Smooth muscle cell (in vitro differentiated cells): ENCODE results near the gene ANK2. TPM values are rescaled to one million over a fixed set of nuclear protein-coding genes. Genes with fewer than 3 reads are reported as not detected.

Source experiments
- DNase-seq: peaks from one replicate; lab custom pipeline; 2025; ENCODE audit not compliant: unreplicated experiment; lab: John Stamatoyannopoulos, UW
- H2AFZ ChIP-seq: fragments of 200-600 bp; sonication (generic); 2 replicates; pipeline ENCODE4 v1.6.0; 2016; ENCODE audit warnings: antibody characterized with exemption, low read depth, mild to moderate bottlenecking
- H3F3A ChIP-seq: fragments of 200-600 bp; sonication (generic); 2 replicates; pipeline ENCODE4 v1.6.0; 2017; ENCODE audit warnings: antibody characterized with exemption, low read depth
- H3K27ac ChIP-seq: fragments of 200-600 bp; sonication (generic); 2 replicates; pipeline ENCODE4 v1.5.1; 2016; ENCODE audit warnings: low read depth, mild to moderate bottlenecking
- H3K27me3 ChIP-seq: fragments of 200-600 bp; sonication (generic); 2 replicates; pipeline ENCODE4 v1.6.1; 2016; ENCODE audit warnings: low read depth, mild to moderate bottlenecking
- H3K36me3 ChIP-seq: fragments of 200-600 bp; sonication (generic); 2 replicates; pipeline ENCODE4 v1.5.1; 2016; ENCODE audit warnings: low read depth
- H3K4me1 ChIP-seq: fragments of 200-600 bp; sonication (generic); 2 replicates; pipeline ENCODE4 v1.5.1; 2016; ENCODE audit warnings: low read depth
- H3K4me2 ChIP-seq: fragments of 200-600 bp; sonication (generic); 2 replicates; pipeline ENCODE4 v1.6.0; 2016; ENCODE audit warnings: mild to moderate bottlenecking
- H3K4me3 ChIP-seq: fragments of 200-600 bp; sonication (generic); 2 replicates; pipeline ENCODE4 v1.5.1; 2016; ENCODE audit warnings: mild to moderate bottlenecking
- H3K79me2 ChIP-seq: fragments of 200-600 bp; sonication (generic); 2 replicates; pipeline ENCODE4 v1.6.0; 2016; ENCODE audit warnings: low read depth, mild to moderate bottlenecking
- H3K9ac ChIP-seq: fragments of 200-600 bp; sonication (generic); 2 replicates; pipeline ENCODE4 v1.6.0; 2016; ENCODE audit warnings: low read depth
- H3K9me3 ChIP-seq: fragments of 200-600 bp; sonication (generic); replicated peaks from 2 replicates; pipeline ENCODE4 v1.5.1; 2016; ENCODE audit warnings: low read depth
- H4K20me1 ChIP-seq: fragments of 200-600 bp; sonication (generic); 2 replicates; pipeline ENCODE4 v1.6.0; 2016; ENCODE audit warnings: low read depth
- WGBS: methylation state at CpG from one replicate; pipeline ENCODE4 v1.1.7; 2016; ENCODE audit warnings: low lambda C conversion rate; 5-methylcytosine and 5-hydroxymethylcytosine counted together
- polyA plus RNA-seq: library from polyadenylated mRNA; unstranded; fragments of >200 nt; fragmentation: Nextera tagmentation; extraction: Ambion mirVana; gene quantifications from 2 replicates; pipeline ENCODE4 v1.2.1, GENCODE V29; 2016
- total RNA-seq: library from RNA; depleted of rRNA; stranded (reverse); fragments of >200 nt; gene quantifications from 2 replicates; pipeline ENCODE4 v1.2.3, GENCODE V29; 2014
- TF ChIP-seq, protein P1 (sequence below): fragments of 200-600 bp; sonication (generic); IDR thresholded peaks from 2 replicates; pipeline ENCODE4 v1.5.1; 2017; ENCODE audit warnings: borderline replicate concordance, mild to moderate bottlenecking, antibody characterized with exemption; ENCODE audit not compliant: insufficient read depth, poor library complexity, severe bottlenecking

ANK2 gene
- total and polyA plus RNA-seq, 2 experiments from 2014 or later: 2.2 to 8.1 TPM

DNA sequence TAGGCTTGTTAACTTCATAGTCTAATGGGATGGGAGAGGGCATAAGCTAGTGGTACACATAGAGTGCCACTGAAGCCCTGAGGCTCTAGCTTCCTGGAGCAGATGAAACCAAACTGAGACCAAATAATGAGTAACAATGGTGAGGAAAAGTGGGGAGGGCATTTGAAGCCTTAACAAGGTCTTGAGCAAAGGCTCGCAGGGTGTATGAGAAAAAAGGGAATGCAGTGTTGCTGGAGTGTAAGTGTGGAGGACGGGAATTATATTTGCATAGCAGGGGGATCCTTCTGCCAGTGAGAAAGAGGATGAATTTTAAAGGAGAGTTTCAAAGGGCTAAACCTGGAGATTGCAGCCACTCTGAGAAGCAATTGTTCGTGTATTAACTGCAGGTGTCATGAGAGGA, 263.1 kb downstream of the ANK2 start:
- TF ChIP-seq, protein P1, sequence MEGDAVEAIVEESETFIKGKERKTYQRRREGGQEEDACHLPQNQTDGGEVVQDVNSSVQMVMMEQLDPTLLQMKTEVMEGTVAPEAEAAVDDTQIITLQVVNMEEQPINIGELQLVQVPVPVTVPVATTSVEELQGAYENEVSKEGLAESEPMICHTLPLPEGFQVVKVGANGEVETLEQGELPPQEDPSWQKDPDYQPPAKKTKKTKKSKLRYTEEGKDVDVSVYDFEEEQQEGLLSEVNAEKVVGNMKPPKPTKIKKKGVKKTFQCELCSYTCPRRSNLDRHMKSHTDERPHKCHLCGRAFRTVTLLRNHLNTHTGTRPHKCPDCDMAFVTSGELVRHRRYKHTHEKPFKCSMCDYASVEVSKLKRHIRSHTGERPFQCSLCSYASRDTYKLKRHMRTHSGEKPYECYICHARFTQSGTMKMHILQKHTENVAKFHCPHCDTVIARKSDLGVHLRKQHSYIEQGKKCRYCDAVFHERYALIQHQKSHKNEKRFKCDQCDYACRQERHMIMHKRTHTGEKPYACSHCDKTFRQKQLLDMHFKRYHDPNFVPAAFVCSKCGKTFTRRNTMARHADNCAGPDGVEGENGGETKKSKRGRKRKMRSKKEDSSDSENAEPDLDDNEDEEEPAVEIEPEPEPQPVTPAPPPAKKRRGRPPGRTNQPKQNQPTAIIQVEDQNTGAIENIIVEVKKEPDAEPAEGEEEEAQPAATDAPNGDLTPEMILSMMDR: no peak
- H3K4me3 ChIP-seq: no peak overlapping the region
- WGBS: 84% methylated on average over 3 of the region's 3 CpGs

DNA sequence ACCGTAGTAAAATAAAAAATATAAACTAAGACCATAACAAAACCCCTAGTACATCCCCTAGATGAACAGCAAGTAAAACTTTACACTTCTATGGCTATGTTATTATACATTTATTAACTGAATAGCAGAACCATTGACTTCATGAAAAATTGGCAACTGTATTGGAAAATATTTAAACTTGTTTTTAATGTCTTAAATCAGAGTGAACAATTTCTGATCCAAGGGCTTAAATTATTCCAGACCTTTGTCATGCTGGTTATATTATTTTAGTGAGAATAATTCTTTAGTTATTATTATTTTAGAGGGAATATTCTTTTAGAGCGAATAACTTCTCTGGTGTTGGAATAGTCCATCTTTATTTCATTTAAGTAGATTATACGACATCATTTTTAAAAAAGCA, 265.0 kb downstream of the ANK2 start:
- H3K4me1 ChIP-seq: no peaks in the 10 kb centered on the region
- DNase-seq: no peak
- H3K27ac ChIP-seq: no peak overlapping the region
- H3K9ac ChIP-seq: no peak overlapping the region
- 93% methylated on average over 3 of the region's 3 CpGs for WGBS
- no peaks in the 10 kb centered on the region for H3K36me3 ChIP-seq
- H3F3A ChIP-seq: no peaks in the 10 kb centered on the region
- TF ChIP-seq, protein P1: no peak
- H3K9me3 ChIP-seq: no peaks in the 10 kb centered on the region
- H3K27me3 ChIP-seq: no peaks in the 10 kb centered on the region
- H3K79me2 ChIP-seq: no peaks in the 10 kb centered on the region
- no peaks in the 10 kb centered on the region for H4K20me1 ChIP-seq
- no peak overlapping the region for H3K4me3 ChIP-seq
- H2AFZ ChIP-seq: no peak overlapping the region
- H3K4me2 ChIP-seq: no peak overlapping the region

More for the DNA sequence above, 263.1 kb downstream of the ANK2 start:
- no peak overlapping the region for H3K4me2 ChIP-seq
- H3K36me3 ChIP-seq: no peaks in the 10 kb centered on the region
- H3K27ac ChIP-seq: no peak overlapping the region
- no peaks in the 10 kb centered on the region for H3F3A ChIP-seq
- no peak overlapping the region for H3K9ac ChIP-seq
- H3K9me3 ChIP-seq: no peaks in the 10 kb centered on the region
- no peaks in the 10 kb centered on the region for H3K27me3 ChIP-seq
- H2AFZ ChIP-seq: no peak overlapping the region
- DNase-seq: no peak
- no peaks in the 10 kb centered on the region for H3K4me1 ChIP-seq
- no peaks in the 10 kb centered on the region for H4K20me1 ChIP-seq
- H3K79me2 ChIP-seq: no peaks in the 10 kb centered on the region

DNA sequence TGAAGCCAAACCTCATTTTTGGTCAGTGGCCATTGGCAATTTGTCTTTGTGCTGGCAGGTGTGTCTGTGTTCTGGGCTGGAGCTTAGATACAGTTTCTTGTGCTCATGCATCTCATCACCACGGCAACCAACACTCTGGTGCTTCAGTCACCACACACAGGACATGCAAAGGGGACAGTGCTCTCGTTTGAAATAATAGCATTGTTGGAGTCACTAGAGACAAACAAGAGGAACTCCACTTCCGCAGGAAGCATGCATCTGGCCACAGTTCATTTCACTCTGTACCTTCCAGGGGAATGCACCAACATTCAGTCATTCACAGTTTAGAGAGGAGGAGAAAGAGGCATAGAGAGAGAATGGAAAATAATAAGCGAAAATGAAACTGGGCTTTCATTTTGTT, 267.4 kb downstream of the ANK2 start:
- H3F3A ChIP-seq: no peaks in the 10 kb centered on the region

DNA sequence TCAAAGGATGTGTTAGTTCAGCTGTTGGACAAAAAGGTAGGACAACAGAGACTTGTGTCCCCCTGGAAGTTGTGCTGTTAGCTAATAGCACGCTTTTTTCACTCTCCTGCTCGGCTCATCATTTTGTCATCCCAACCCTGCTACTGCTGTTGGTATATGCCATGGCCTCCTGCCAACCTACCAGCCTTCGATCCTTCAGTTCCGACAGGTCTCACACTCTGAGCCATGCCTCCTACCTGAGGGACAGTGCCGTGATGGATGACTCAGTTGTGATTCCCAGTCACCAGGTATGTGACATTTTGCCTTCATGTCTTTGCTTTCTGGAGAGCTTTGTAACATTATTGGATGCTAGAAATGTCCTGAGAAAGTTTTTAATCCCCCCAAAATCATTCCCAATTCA, 268.1 kb downstream of the ANK2 start:
- Histone ChIP-seq H2AFZ (no peak overlapping the region), H3K9ac (no peak overlapping the region), H3K36me3 (no peaks in the 10 kb centered on the region), H3K27ac (no peak overlapping the region), H3F3A (no peaks in the 10 kb centered on the region), H3K4me1 (no peaks in the 10 kb centered on the region), H3K27me3 (no peaks in the 10 kb centered on the region), H4K20me1 (no peaks in the 10 kb centered on the region), H3K4me3 (no peak overlapping the region), H3K4me2 (no peak overlapping the region), H3K79me2 (no peaks in the 10 kb centered on the region), H3K9me3 (no peaks in the 10 kb centered on the region)
- DNase-seq: no peak
- 90% methylated on average over 5 of the region's 5 CpGs for WGBS
- TF ChIP-seq, protein P1: no peak

More for the DNA sequence above, 267.4 kb downstream of the ANK2 start:
- H3K4me3 ChIP-seq: no peak overlapping the region
- H3K27ac ChIP-seq: no peak overlapping the region
- TF ChIP-seq, protein P1: no peak
- H3K79me2 ChIP-seq: no peaks in the 10 kb centered on the region
- no peak overlapping the region for H3K9ac ChIP-seq
- 90% methylated on average over 4 of the region's 4 CpGs for WGBS
- no peak for DNase-seq
- no peaks in the 10 kb centered on the region for H3K36me3 ChIP-seq
- no peaks in the 10 kb centered on the region for H3K4me1 ChIP-seq
- no peaks in the 10 kb centered on the region for H3K27me3 ChIP-seq
- no peak overlapping the region for H3K4me2 ChIP-seq
- no peaks in the 10 kb centered on the region for H4K20me1 ChIP-seq
- H3K9me3 ChIP-seq: no peaks in the 10 kb centered on the region
- H2AFZ ChIP-seq: no peak overlapping the region
